Gastrocnemius medialis (tissue), 4 donors: ENCODE measurements around the gene LONP2. TPM values are rescaled to one million over a fixed set of nuclear protein-coding genes. Genes with fewer than 3 reads are reported as not detected.

ENCODE experiments used
- ATAC-seq, 2 donors: fragments of 150-250 bp; one replicate each; pipeline ENCODE4 v1.9.1; 2016
- DNase-seq, 2 donors: peaks; one replicate each; pipeline ENCODE4 v3.0.0-alpha.2; 2019
- H3K27ac ChIP-seq, 4 donors: fragments of 200-600 bp; sonication (generic); 1 replicate in 1 of 4; 2 replicates in 3 of 4; pipeline ENCODE4 v1.5.1; 2016 to 2018; ENCODE audit warnings: mild to moderate bottlenecking in 2 of 4, moderate library complexity in 1 of 4
- H3K27me3 ChIP-seq, 3 donors: fragments of 200-600 bp; sonication (generic) in 2 of 3; 1 replicate in 1 of 3; 2 replicates in 2 of 3; pipeline versions ENCODE4 v1.5.1 to v1.6.0; 2016 to 2019; ENCODE audit warnings: mild to moderate bottlenecking in 1 of 3, moderate library complexity in 1 of 3
- H3K36me3 ChIP-seq, 2 donors: fragments of 200-600 bp; sonication (generic) in 1 of 2; one replicate each; pipeline ENCODE4 v1.5.1; 2017 to 2018
- H3K4me1 ChIP-seq, 2 donors: fragments of 200-600 bp; sonication (generic) in 1 of 2; one replicate each; pipeline ENCODE4 v1.5.1; 2016 to 2017; ENCODE audit warnings: mild to moderate bottlenecking in 2 of 2
- H3K4me3 ChIP-seq, 4 donors: fragments of 200-600 bp; sonication (generic) in 3 of 4; 1 replicate in 1 of 4; 2 replicates in 3 of 4; pipeline ENCODE4 v1.5.1; 2016 to 2019; ENCODE audit warnings: mild to moderate bottlenecking in 2 of 4
- H3K9me3 ChIP-seq, 3 donors: fragments of 200-600 bp; sonication (generic) in 2 of 3; 1 replicate in 1 of 3; 2 replicates in 2 of 3; pipeline ENCODE4 v1.5.1; 2016 to 2019
- POLR2A ChIP-seq, 2 donors: fragments of 450-650 bp; IDR thresholded peaks; one replicate each; pipeline ENCODE4 v1.6.1; 2017; ENCODE audit warnings: antibody characterized with exemption in 2 of 2, mild to moderate bottlenecking in 2 of 2, moderate library complexity in 2 of 2
- in situ Hi-C, 4 donors: fragments of 200-750 bp; cut with MboI; loops; one replicate each; pipeline versions ENCODE4 v1.15.0 to v1.8.0; 2017; ENCODE audit warnings: low sequenced_read_pairs in 4 of 4
- intact Hi-C: fragments of 100-400 bp; cut with DNase I; formaldehyde crosslinking; loops from one replicate; pipeline ENCODE4 v1.15.1; 2023; ENCODE audit warnings: low total_unique reads
- total RNA-seq, 4 donors: library from RNA; depleted of rRNA; stranded (reverse); fragments of >200 nt; gene quantifications; one replicate each; pipeline versions ENCODE4 v1.1.0 to v1.2.3, GENCODE V29; 2016
- TF ChIP-seq, protein P1 (sequence below), 5 experiments: fragments of 450-650 bp in 3 of 5; fragments of 200-600 bp in 2 of 5; sonication (generic) in 2 of 5; IDR thresholded peaks in 4 of 5; conservative IDR thresholded peaks in 1 of 5; 1 replicate in 4 of 5; 2 replicates in 1 of 5; pipeline ENCODE4 v1.5.1; 2016 to 2019; ENCODE audit warnings: antibody characterized with exemption in 5 of 5, mild to moderate bottlenecking in 3 of 5, moderate library complexity in 3 of 5

Gene LONP2
- total RNA-seq, 4 donors from 2014 or later, result 33.8 to 45.2 (median 42.4) TPM

GRCh38 chr16:48385253-48386150, 141.4 kb downstream of the LONP2 start, which contains the start of gene SIAH1:
SIAH1 (minus strand) TSS chr16:48385413; CDS start chr16:48362428, 22,985 bp downstream.
- peak; percentile 76 to 78 for ATAC-seq
- Histone ChIP-seq H3K4me1 (peaks cover 28 to 37% of the 10 kb centered on the region in 2 donors), H3K4me3 (peak within 1 kb of the TSS; percentile 77 to 89 (median 79)), H3K27ac (peak within 1 kb of the TSS; percentile 94 to 99 (median 98)), H3K36me3 (no peaks in the 10 kb centered on the region), H3K9me3 (no peaks in the 10 kb centered on the region), H3K27me3 (no peaks in the 10 kb centered on the region)
- in situ Hi-C loops, result no loop called here
- TF ChIP-seq, protein P1, sequence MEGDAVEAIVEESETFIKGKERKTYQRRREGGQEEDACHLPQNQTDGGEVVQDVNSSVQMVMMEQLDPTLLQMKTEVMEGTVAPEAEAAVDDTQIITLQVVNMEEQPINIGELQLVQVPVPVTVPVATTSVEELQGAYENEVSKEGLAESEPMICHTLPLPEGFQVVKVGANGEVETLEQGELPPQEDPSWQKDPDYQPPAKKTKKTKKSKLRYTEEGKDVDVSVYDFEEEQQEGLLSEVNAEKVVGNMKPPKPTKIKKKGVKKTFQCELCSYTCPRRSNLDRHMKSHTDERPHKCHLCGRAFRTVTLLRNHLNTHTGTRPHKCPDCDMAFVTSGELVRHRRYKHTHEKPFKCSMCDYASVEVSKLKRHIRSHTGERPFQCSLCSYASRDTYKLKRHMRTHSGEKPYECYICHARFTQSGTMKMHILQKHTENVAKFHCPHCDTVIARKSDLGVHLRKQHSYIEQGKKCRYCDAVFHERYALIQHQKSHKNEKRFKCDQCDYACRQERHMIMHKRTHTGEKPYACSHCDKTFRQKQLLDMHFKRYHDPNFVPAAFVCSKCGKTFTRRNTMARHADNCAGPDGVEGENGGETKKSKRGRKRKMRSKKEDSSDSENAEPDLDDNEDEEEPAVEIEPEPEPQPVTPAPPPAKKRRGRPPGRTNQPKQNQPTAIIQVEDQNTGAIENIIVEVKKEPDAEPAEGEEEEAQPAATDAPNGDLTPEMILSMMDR (IDR thresholded peaks at IDR 0.05 in 4 of 5, conservative IDR thresholded peaks at IDR 0.05 in 1 of 5), result peak in 2 of 5 experiments; percentile 6 to 16
- peak; percentile 96 to 97 for TF ChIP-seq POLR2A (IDR thresholded peaks at IDR 0.05)
- DNase-seq, result peak; percentile 69 to 82
- intact Hi-C loops, result loop anchor here (1.0 to 10.0 kb wide), 3 partner anchors 225 to 1469 kb away; partner anchors contain the start of genes DNAJA2, N4BP1 and ZNF423

DNA sequence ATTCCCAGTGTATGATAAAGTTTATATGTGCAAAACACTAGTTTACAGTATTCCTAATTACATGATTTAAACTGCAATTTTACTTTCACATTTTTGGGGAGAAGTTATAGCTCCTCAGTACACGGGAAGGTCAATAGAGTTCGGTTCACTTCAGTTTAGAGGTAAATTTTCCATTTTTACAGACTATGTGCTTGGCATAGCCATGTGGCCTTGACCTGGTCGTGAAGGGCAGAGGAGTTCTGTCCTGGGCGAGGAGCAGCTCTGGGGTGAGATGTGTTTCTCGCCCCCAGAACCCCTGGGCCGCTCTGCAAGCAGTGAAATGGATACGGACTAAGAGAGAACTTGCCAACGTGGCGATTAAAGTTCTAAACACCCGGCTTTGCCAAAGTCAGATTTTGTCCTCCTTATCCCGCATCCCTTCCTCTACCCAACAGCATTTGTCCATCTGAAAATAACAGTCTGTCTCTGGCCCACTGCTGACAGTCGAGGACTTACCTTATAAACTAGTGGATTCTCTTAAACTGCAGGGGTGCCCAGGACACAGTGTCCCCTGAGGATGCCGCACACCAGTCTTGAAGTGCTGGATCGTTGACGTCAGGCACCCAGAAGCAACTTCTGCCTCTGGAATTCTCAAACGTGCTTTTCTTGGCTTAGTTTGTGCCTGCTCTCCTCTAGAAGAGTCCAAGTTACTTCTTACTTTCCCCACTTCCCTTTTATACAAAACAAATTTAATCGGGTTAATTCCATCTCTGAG, 142.6 kb downstream of the LONP2 start:
- in situ Hi-C loops, result no loop called here
- no peaks in the 10 kb centered on the region for H3K27me3 ChIP-seq
- peak overlapping the region; percentile 94 to 98 (median 96) for H3K27ac ChIP-seq
- no peaks in the 10 kb centered on the region for H3K36me3 ChIP-seq
- no peaks in the 10 kb centered on the region for H3K9me3 ChIP-seq
- H3K4me3 ChIP-seq, result peak overlapping the region in 1 of 4 donors; percentile 0
- peaks cover 27 to 29% of the 10 kb centered on the region in 2 donors for H3K4me1 ChIP-seq
- intact Hi-C loops, result loop anchor here (10.0 kb wide), 2 partner anchors 1412 to 1468 kb away; partner anchors contain the start of genes DNAJA2 and ZNF423
- TF ChIP-seq POLR2A (IDR thresholded peaks at IDR 0.05), result no peak
- DNase-seq (no peak), ATAC-seq (no peak)

DNA sequence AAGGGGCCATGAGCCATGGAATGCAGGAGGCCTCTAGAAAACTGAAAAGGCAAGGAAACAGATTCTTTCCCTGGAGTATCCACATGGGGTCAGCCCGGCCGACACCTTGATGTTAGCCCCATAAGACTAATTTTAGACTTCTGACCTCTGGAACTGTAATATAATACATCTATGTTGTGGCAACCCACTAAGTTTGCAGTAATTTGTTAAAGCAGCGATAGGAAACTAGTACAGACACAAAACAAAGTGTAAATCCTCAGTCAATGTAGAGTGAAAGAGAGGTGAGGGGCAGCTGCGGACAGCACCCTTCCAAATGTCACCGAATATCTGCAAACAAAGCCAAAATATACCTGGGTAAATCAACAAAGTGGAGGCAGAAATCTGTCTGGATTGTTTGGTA, 148.3 kb downstream of the LONP2 start:
- in situ Hi-C loops, result no loop called here
- Histone ChIP-seq H3K36me3 (no peaks in the 10 kb centered on the region), H3K27ac (peak overlapping the region; percentile 86 to 92 (median 88))

GRCh38 chr16:48393485-48394354, 149.6 kb downstream of the LONP2 start:
- Histone ChIP-seq H3K36me3 (no peaks in the 10 kb centered on the region), H3K4me3 (no peak overlapping the region), H3K27ac (peak overlapping the region; percentile 86 to 92 (median 88)), H3K27me3 (no peaks in the 10 kb centered on the region), H3K4me1 (peaks cover 28 to 30% of the 10 kb centered on the region in 2 donors), H3K9me3 (no peaks in the 10 kb centered on the region)
- intact Hi-C loops, result loop anchor here (2.0 to 5.0 kb wide), 3 partner anchors 36 to 164 kb away; no protein-coding TSS in a partner anchor
- in situ Hi-C loops, result no loop called here
- DNase-seq, result peak; percentile 87
- peak; percentile 97 to 99 for ATAC-seq
- TF ChIP-seq POLR2A (IDR thresholded peaks at IDR 0.05), result peak; percentile 60 to 74
- TF ChIP-seq, protein P1 (IDR thresholded peaks at IDR 0.05 in 4 of 5, conservative IDR thresholded peaks at IDR 0.05 in 1 of 5), result no peak

More for the DNA sequence above, 148.3 kb downstream of the LONP2 start:
- DNase-seq (no peak), ATAC-seq (peak in 1 of 2 donors; percentile 37)
- Histone ChIP-seq H3K4me1 (peaks cover 28 to 30% of the 10 kb centered on the region in 2 donors), H3K27me3 (no peaks in the 10 kb centered on the region), H3K9me3 (no peaks in the 10 kb centered on the region), H3K4me3 (no peak overlapping the region)
- intact Hi-C loops, result loop anchor here (5.0 kb wide), 2 partner anchors 35 to 165 kb away; no protein-coding TSS in a partner anchor
- no peak for TF ChIP-seq POLR2A (IDR thresholded peaks at IDR 0.05)
- TF ChIP-seq, protein P1 (IDR thresholded peaks at IDR 0.05 in 4 of 5, conservative IDR thresholded peaks at IDR 0.05 in 1 of 5), result no peak
